Lower leg skin (tissue), 3 donors: ENCODE results near the gene XRCC6.
"Not testable (repeated sequence)": the region's sequence is repeated elsewhere in the genome, so short reads cannot be mapped to it uniquely, and the experiment has no call there.

Source experiments
- CTCF ChIP-seq, 3 donors: fragments of 450-650 bp; IDR thresholded peaks; one replicate each; pipeline ENCODE4 v1.5.1; 2016; ENCODE audit warnings: antibody characterized with exemption in 3 of 3, mild to moderate bottlenecking in 3 of 3, moderate library complexity in 2 of 3
- POLR2A ChIP-seq, 2 donors: fragments of 450-650 bp; IDR thresholded peaks; one replicate each; pipeline ENCODE4 v1.6.1; 2016 to 2017; ENCODE audit warnings: antibody characterized with exemption in 2 of 2, mild to moderate bottlenecking in 1 of 2, moderate library complexity in 1 of 2

- not testable (repeated sequence) for TF ChIP-seq CTCF, POLR2A (IDR thresholded peaks at IDR 0.05)
Observed at GRCh38 chr22:41572305-41572704, 48.8 kb upstream of the XRCC6 start.
